Activated CD8-positive, alpha-beta memory T cell treated with anti-CD3 and anti-CD28 coated beads, Interleukin-2, amount 50 U/mL, for 4 hours (primary cell): Measurements from ENCODE around the gene CCNH.

ENCODE experiments used
- DNase-seq: peaks from one replicate; pipeline ENCODE4 v3.0.0-alpha.2; 2020

Gene CCNH

GRCh38 chr5:87401626-87402025, 11.1 kb downstream of the CCNH start:
- no peak for DNase-seq

- no peak for DNase-seq
These were observed 12.3 kb downstream of the CCNH start for GRCh38 chr5:87400305-87400899.

- DNase-seq: no peak
These were observed 13.0 kb downstream of the CCNH start for GRCh38 chr5:87399720-87400119.

GRCh38 chr5:87398981-87399614, 13.6 kb downstream of the CCNH start:
- no peak for DNase-seq

- no peak for DNase-seq
These were observed 18.1 kb downstream of the CCNH start for GRCh38 chr5:87394411-87395165.

DNA sequence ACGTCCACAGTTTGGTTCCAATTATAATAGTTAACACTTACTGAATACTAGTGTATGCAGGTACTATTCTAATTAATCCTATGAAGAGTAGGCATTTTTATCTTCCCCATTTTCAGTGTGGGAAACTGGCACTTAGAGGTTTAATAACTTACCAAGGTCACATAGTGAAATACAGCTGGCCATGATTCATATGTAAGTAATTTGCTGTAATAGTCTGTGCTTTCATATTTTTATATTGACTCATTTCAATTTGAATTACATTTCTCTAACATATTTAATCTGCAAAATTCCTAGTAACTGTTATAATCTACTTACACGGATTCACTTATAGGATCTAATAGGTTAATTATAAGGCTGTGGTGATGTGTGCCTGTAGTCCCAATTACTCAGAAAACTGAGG, 19.4 kb downstream of the CCNH start:
- no peak for DNase-seq

GRCh38 chr5:87392801-87393200, 19.9 kb downstream of the CCNH start:
- DNase-seq: no peak

GRCh38 chr5:87392170-87392569, 20.6 kb downstream of the CCNH start:
- DNase-seq: no peak

GRCh38 chr5:87390576-87391199, 22.0 kb downstream of the CCNH start:
- no peak for DNase-seq

GRCh38 chr5:87390075-87390474, 22.7 kb downstream of the CCNH start:
- no peak for DNase-seq

DNA sequence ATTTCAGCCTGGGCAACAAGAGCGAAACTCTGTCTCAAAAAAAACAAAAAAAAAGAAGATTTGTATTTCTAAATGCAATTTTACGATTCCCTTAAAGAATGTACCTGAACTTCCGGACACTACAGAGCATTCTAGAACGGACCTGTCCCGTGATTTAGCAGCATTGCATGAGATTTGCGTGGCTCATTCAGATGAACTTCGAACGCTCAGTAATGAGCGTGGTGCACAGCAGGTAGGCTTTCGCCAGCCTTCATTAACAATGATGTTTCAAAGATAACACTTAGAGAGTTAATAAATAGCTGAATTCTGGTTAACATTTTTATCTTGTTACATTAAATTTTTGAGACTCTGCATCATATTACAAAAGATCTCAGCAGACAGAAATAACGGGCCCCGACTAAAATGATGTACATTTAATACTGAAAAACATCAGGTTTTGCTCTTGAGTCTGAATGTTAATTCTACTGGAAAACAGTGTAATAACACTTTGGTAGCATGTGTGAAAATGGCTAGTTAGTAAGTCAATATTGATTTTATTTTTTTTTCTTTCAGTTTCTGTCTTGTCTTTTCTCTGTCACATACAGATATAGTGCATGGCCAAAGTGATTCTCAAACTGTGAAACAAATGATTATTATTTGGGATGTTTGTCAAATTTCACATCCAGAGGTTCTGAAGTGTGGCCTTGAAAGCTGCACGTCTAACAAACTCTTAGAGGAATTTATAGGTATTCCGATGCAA, 23.3 kb downstream of the CCNH start:
- no peak for DNase-seq

DNA sequence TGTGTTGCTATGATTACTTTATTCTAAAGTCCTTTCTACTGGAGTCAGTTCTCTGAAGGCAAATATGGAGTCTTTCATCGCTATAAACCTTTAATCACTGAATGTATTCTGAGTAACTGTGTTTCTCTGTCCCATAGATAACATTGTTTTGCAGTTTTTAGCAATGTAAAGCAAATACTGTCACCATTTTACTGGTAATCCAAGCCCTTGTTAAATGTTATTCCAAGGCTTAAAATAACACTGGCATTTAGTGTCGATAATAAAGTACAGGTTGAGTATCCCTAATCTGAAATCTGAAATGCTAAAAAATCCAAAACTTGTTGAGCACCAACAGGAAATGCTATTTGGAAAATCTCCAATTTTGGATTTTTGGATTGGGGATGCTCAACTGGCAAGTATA, 24.6 kb downstream of the CCNH start:
- no peak for DNase-seq

DNA sequence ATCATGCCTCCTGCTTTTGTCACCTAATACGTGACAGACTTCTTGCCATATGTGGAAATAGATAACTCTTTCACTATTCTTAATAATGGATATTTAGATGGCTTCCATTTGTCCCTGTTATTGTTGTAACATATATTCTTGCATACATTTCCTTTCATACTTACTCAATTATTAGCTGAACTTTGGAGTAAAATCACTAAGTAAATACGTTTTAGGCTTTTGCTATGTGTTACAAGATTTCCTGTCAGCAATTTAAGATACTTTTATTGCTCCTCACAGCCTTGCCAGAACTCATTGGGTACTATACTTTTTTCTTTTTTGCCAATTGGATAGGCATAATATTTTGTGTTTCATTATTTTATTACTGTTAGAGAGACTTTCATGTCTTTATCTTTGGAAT, 26.9 kb downstream of the CCNH start:
- DNase-seq: no peak

DNA sequence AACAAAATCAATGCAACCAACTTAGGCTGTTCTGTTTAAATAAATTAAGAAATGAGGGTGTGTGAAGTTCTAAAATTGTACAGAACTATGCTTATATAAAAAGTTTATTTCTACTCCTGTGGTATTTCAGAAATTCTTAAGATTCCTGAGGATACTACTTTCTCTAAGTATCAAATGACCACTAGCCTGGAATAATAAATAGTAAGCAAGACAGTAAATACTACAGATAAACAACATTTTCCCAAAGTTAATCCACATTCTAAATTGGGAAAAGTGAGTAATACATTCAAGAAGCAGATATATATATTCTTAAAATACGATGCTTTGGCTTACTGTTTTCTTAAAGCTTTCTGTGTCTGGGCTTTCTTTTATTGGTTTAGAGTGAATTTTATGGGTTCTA, 29.5 kb downstream of the CCNH start:
- no peak for DNase-seq

DNA sequence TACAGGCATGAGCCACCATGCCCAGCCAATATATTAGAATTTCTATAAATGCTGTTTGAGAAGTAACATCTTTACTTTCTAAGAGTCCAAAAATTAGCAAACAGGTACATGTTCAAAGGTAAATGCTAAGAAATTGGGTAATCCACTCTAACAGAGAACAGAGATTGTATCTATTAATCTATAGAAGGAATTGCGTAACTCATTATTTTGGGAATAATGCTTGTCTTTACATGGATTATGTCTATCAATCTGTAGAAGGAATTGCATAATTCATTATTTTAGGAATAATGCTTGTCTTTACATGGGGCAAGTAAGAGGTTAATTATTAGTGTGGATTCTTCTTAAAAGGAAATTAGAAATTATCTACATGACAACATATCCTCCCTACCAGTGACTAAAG, 30.5 kb downstream of the CCNH start:
- DNase-seq: no peak

- no peak for DNase-seq
These were observed 40.0 kb downstream of the CCNH start for GRCh38 chr5:87372705-87373104.

GRCh38 chr5:87369431-87369830, 43.3 kb downstream of the CCNH start:
- DNase-seq: no peak

DNA sequence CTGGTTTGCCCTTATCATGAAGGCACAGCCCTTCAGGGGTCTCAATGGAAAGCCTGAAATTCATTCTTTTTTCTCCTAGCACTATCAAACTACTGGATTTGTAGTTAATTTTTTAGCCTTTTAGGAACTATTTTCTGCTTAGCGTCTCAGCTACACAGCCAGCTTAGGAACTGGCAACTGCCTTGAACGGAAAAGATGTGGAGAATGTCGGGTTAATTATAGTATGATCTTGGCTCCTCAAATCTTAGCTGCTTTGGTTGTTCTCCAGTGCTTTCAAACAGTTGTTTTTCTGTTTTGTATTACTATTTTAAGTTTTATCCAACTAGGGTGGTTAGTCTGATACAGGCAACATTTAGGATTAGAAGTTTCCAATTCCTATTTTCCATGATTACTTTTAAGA, 44.1 kb downstream of the CCNH start:
- DNase-seq: no peak

DNA sequence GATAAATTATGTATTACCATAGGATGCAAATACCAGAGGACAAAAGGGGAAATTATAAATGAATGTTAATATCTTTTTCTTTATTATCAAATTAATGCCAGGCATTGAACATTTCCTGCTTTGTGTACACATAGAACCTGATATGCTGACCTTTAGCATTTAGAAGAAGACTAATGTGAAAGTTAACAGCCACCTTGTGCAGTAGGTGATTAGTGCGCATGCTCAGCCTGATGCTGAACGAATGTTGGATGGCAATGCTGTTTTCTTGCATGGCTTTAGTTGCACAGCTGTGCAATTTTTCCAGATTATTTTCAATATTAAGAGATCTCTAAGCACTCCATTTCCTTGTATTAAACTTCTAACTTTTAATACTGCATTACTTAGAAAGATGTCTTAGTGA, 45.5 kb downstream of the CCNH start:
- no peak for DNase-seq

DNA sequence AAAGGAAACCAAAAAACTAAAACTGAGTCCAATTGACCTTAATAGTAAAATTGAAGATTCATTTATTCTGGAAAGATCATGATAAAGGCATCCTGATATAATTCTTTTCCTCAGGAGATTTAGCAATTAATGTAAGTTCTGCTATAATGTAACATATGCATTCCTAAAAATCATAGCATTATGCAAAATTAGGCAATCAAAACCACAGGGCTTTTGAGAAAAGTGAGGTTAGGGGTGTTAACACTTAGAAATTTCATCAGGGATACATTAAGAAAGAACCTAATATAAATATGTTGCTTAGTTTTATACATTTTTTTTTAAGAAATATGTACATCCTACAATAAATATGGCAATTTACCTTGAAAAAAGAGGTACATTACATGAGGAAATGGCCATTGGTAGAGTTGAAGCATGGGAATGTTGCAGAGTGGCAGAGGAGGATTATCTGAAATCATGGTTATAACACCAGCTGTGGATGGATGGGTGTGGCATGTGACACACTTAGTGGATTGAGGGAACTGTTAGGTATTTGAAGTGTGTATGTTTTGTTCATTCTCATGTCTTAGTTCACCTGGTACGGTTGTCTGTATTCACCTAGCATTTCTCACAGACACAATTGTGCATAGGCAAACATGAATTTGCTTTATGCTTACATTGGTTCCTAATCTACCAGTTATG, 51.1 kb downstream of the CCNH start:
- DNase-seq: no peak

DNA sequence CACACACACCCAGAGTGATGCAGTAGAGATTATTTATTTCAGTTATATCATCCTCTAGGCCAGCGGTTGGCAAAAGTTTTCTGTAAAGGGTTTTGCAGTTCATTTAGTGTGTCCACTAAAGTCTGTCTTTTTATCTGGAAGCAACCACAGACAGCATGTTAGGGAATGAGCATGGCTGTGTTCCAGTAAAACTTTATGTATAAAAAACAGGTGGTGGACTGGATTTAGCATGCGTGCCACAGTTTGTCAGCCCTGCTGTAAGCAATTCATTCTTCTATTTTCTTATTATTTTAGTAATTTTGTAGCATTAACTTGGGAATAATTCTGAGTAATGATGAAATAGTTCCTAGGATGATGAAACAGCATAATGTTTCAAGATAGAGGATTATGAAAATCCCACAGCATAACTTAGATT, 51.7 kb downstream of the CCNH start:
- DNase-seq: no peak

- DNase-seq: no peak
These were observed 52.6 kb downstream of the CCNH start for GRCh38 chr5:87360132-87360531.

- no peak for DNase-seq
These were observed 53.6 kb downstream of the CCNH start for GRCh38 chr5:87359106-87359505.
